Loucy (cell line): ENCODE data around the gene SLC23A2.

Experiments used
- H2AFZ ChIP-seq: fragments of 200-600 bp; sonication (generic); 2 replicates; pipeline ENCODE4 v1.6.0; 2016; ENCODE audit warnings: antibody characterized with exemption, mild to moderate bottlenecking, low read length, moderate library complexity
- H3F3A ChIP-seq: fragments of 200-600 bp; 2 replicates; pipeline ENCODE4 v1.6.0; 2016; ENCODE audit warnings: antibody characterized with exemption, low read depth, mild to moderate bottlenecking
- H3K27me3 ChIP-seq: fragments of 200-600 bp; sonication (generic); 2 replicates; pipeline ENCODE4 v1.6.1; 2014; ENCODE audit warnings: low read length, mild to moderate bottlenecking; ENCODE audit not compliant: insufficient read depth, poor library complexity, severe bottlenecking
- H3K36me3 ChIP-seq: fragments of 200-600 bp; sonication (generic); 2 replicates; pipeline ENCODE4 v1.6.1; 2016; ENCODE audit warnings: low read length; ENCODE audit not compliant: insufficient read depth
- H3K4me1 ChIP-seq: fragments of 200-600 bp; sonication (generic); 2 replicates; pipeline ENCODE4 v1.5.1; 2014; ENCODE audit warnings: low read length, mild to moderate bottlenecking; ENCODE audit not compliant: insufficient read depth, poor library complexity, severe bottlenecking
- H3K4me2 ChIP-seq: fragments of 200-600 bp; sonication (generic); 2 replicates; pipeline ENCODE4 v1.6.0; 2014; ENCODE audit warnings: antibody characterized with exemption, low read length, low read depth, mild to moderate bottlenecking; ENCODE audit not compliant: poor library complexity, severe bottlenecking
- H3K4me3 ChIP-seq: fragments of 200-600 bp; sonication (generic); 2 replicates; pipeline ENCODE4 v1.5.1; 2014; ENCODE audit warnings: low read length, mild to moderate bottlenecking, mixed read lengths; ENCODE audit not compliant: poor library complexity, severe bottlenecking
- H3K79me2 ChIP-seq: fragments of 200-600 bp; sonication (generic); 2 replicates; pipeline ENCODE4 v1.6.1; 2014; ENCODE audit warnings: low read length; ENCODE audit not compliant: insufficient read depth
- H3K9ac ChIP-seq: fragments of 200-600 bp; sonication (generic); 2 replicates; pipeline ENCODE4 v1.6.0; 2014; ENCODE audit warnings: mild to moderate bottlenecking, low read depth, low read length, moderate library complexity; ENCODE audit not compliant: poor library complexity, severe bottlenecking
- H3K9me2 ChIP-seq: fragments of 200-600 bp; sonication (generic); replicated peaks from 2 replicates; pipeline ENCODE4 v1.6.1; 2016; ENCODE audit warnings: low read depth, low read length, mixed read lengths
- H3K9me3 ChIP-seq: fragments of 200-600 bp; sonication (generic); 2 replicates; pipeline ENCODE4 v1.6.1; 2014; ENCODE audit warnings: mild to moderate bottlenecking, antibody characterized with exemption, low read length, low read depth; ENCODE audit not compliant: insufficient read depth
- H4K20me1 ChIP-seq: fragments of 200-600 bp; sonication (generic); 2 replicates; pipeline ENCODE4 v1.6.0; 2014; ENCODE audit warnings: antibody characterized with exemption, low read length, mild to moderate bottlenecking; ENCODE audit not compliant: insufficient read depth, poor library complexity, severe bottlenecking
- EZH2phosphoT487 ChIP-seq: fragments of 200-600 bp; IDR thresholded peaks from 2 replicates; pipeline ENCODE4 v1.6.1; 2018; ENCODE audit warnings: antibody characterized with exemption, mild to moderate bottlenecking, moderate library complexity, borderline replicate concordance
- TF ChIP-seq, protein P1 (sequence below): fragments of 200-600 bp; sonication (generic); conservative IDR thresholded peaks from 2 replicates; pipeline ENCODE4 v1.5.1; 2014; ENCODE audit warnings: mild to moderate bottlenecking, antibody characterized with exemption, low read length

The SLC23A2 gene

DNA sequence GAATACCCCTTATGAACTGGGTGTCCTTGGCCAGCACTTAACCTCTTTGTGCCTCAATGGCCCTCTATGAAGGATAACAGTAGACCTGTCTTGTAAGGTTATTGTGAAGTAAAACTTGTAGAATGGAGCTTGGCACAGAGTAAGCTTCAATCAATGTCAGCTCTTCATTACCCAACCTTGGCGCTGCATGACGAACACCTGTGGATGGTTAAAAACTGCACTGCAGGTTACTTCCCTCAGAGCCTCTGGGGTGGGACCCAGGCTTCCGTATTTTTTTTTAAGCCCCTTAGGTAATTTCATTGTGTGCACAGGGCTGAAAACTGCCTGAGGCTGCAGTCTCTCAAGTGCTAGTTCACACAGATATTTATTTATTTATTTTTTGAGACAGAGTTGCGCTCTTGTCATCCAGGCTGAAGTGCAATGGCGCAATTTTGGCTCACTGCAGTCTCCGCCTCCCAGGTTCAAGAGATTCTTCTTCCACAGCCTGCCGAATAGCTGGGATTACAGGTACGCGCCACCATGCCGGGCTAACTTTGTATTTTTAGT, 42.8 kb upstream of the SLC23A2 start:
- Histone ChIP-seq H3K36me3 (no peaks in the 10 kb centered on the region), H3K4me3 (no peak overlapping the region), H3K4me2 (no peak overlapping the region), H3K9ac (no peak overlapping the region), H3K9me2 (no peaks in the 10 kb centered on the region), H2AFZ (no peak overlapping the region), H3F3A (no peaks in the 10 kb centered on the region), H3K27me3 (no peaks in the 10 kb centered on the region), H3K79me2 (no peaks in the 10 kb centered on the region), H4K20me1 (no peaks in the 10 kb centered on the region), H3K9me3 (no peaks in the 10 kb centered on the region), H3K4me1 (no peaks in the 10 kb centered on the region)
- no peak for TF ChIP-seq EZH2phosphoT487
- TF ChIP-seq, protein P1, sequence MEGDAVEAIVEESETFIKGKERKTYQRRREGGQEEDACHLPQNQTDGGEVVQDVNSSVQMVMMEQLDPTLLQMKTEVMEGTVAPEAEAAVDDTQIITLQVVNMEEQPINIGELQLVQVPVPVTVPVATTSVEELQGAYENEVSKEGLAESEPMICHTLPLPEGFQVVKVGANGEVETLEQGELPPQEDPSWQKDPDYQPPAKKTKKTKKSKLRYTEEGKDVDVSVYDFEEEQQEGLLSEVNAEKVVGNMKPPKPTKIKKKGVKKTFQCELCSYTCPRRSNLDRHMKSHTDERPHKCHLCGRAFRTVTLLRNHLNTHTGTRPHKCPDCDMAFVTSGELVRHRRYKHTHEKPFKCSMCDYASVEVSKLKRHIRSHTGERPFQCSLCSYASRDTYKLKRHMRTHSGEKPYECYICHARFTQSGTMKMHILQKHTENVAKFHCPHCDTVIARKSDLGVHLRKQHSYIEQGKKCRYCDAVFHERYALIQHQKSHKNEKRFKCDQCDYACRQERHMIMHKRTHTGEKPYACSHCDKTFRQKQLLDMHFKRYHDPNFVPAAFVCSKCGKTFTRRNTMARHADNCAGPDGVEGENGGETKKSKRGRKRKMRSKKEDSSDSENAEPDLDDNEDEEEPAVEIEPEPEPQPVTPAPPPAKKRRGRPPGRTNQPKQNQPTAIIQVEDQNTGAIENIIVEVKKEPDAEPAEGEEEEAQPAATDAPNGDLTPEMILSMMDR: no peak

GRCh38 chr20:5041433-5041832, 40.1 kb upstream of the SLC23A2 start:
- Histone ChIP-seq H3K36me3 (no peaks in the 10 kb centered on the region), H3F3A (no peaks in the 10 kb centered on the region), H2AFZ (no peak overlapping the region), H3K27me3 (no peaks in the 10 kb centered on the region), H3K4me1 (no peaks in the 10 kb centered on the region), H3K4me3 (no peak overlapping the region), H3K79me2 (no peaks in the 10 kb centered on the region), H4K20me1 (no peaks in the 10 kb centered on the region), H3K4me2 (no peak overlapping the region), H3K9me3 (no peaks in the 10 kb centered on the region), H3K9ac (no peak overlapping the region), H3K9me2 (no peaks in the 10 kb centered on the region)
- no peak for TF ChIP-seq EZH2phosphoT487
- TF ChIP-seq, protein P1: no peak

- no peak overlapping the region for H3K9ac ChIP-seq
- H3K4me2 ChIP-seq: no peak overlapping the region
- H3F3A ChIP-seq: no peaks in the 10 kb centered on the region
- H3K79me2 ChIP-seq: no peaks in the 10 kb centered on the region
- TF ChIP-seq, protein P1: no peak
- no peak for TF ChIP-seq EZH2phosphoT487
- no peaks in the 10 kb centered on the region for H3K36me3 ChIP-seq
- H3K4me1 ChIP-seq: no peaks in the 10 kb centered on the region
- no peaks in the 10 kb centered on the region for H3K9me3 ChIP-seq
- H3K9me2 ChIP-seq: no peaks in the 10 kb centered on the region
- no peak overlapping the region for H3K4me3 ChIP-seq
- H4K20me1 ChIP-seq: no peaks in the 10 kb centered on the region
- H2AFZ ChIP-seq: no peak overlapping the region
- H3K27me3 ChIP-seq: no peaks in the 10 kb centered on the region
Measured at GRCh38 chr20:5040345-5040744, 39.0 kb upstream of the SLC23A2 start.
